Measurements from ENCODE around the gene FIBP.

DNA sequence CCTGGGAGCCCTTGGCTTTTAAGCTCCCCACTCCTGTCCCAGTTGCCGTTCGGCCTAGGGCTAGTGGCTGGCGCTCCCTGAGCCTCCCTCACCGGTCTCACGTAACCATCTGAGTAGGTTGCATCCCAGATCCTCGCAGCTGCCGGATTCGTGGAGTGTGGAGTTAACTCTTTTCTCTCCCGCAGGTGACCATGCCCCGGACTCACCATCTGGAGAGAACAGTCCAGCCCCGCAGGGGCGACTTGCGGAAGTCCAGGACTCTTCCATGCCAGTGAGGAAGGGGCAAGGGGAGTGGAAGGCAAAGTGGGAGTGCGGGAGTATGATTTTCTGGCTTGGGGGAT, 27.1 kb downstream of the FIBP start:
- TF ChIP-seq, protein P1, sequence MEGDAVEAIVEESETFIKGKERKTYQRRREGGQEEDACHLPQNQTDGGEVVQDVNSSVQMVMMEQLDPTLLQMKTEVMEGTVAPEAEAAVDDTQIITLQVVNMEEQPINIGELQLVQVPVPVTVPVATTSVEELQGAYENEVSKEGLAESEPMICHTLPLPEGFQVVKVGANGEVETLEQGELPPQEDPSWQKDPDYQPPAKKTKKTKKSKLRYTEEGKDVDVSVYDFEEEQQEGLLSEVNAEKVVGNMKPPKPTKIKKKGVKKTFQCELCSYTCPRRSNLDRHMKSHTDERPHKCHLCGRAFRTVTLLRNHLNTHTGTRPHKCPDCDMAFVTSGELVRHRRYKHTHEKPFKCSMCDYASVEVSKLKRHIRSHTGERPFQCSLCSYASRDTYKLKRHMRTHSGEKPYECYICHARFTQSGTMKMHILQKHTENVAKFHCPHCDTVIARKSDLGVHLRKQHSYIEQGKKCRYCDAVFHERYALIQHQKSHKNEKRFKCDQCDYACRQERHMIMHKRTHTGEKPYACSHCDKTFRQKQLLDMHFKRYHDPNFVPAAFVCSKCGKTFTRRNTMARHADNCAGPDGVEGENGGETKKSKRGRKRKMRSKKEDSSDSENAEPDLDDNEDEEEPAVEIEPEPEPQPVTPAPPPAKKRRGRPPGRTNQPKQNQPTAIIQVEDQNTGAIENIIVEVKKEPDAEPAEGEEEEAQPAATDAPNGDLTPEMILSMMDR (conservative IDR thresholded peaks at IDR 0.05; ENCODE audit: low read length), result no peak
- no peak for TF ChIP-seq EZH2phosphoT487 (IDR thresholded peaks at IDR 0.05; ENCODE audit: borderline replicate concordance)
